ENCODE data around the gene COL4A4. TPM values are rescaled to one million over a fixed set of nuclear protein-coding genes. Genes with fewer than 3 reads are reported as not detected.

COL4A4 gene
- total RNA-seq, 1 donor from 2014 or later: 24.3 TPM

DNA sequence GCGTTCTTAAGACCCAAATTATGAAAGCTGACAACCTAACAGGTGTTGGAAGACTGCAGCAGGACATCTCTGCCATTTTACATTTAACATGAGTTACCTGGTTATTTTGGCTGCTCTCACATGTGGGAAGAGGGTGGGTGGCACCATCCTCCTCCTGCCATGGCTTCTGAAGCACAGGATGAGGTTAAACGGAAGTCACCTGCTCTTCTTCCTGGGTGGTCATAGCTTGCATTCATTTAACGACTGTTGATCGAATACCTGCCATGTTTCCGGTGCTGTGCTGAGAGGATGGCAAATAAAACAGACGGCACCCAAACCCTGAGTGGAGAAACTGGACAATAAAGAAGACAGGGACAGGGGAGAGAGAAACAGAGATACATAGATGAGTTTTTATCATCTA lies 210.2 kb downstream of the COL4A4 start:
- no peaks in the 10 kb centered on the region for H3K9me3 ChIP-seq
- no peak overlapping the region for H3K4me3 ChIP-seq
- no peaks in the 10 kb centered on the region for H3K27me3 ChIP-seq (ENCODE audit: low read depth)
- ATAC-seq (no peak), DNase-seq (no peak)
- intact Hi-C loops (cut with DNase I): no loop called here
- H3K4me1 ChIP-seq: no peaks in the 10 kb centered on the region
- H3K27ac ChIP-seq: no peak overlapping the region
- no peaks in the 10 kb centered on the region for H3K36me3 ChIP-seq
- TF ChIP-seq, protein P1, sequence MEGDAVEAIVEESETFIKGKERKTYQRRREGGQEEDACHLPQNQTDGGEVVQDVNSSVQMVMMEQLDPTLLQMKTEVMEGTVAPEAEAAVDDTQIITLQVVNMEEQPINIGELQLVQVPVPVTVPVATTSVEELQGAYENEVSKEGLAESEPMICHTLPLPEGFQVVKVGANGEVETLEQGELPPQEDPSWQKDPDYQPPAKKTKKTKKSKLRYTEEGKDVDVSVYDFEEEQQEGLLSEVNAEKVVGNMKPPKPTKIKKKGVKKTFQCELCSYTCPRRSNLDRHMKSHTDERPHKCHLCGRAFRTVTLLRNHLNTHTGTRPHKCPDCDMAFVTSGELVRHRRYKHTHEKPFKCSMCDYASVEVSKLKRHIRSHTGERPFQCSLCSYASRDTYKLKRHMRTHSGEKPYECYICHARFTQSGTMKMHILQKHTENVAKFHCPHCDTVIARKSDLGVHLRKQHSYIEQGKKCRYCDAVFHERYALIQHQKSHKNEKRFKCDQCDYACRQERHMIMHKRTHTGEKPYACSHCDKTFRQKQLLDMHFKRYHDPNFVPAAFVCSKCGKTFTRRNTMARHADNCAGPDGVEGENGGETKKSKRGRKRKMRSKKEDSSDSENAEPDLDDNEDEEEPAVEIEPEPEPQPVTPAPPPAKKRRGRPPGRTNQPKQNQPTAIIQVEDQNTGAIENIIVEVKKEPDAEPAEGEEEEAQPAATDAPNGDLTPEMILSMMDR (IDR thresholded peaks at IDR 0.05): no peak

DNA sequence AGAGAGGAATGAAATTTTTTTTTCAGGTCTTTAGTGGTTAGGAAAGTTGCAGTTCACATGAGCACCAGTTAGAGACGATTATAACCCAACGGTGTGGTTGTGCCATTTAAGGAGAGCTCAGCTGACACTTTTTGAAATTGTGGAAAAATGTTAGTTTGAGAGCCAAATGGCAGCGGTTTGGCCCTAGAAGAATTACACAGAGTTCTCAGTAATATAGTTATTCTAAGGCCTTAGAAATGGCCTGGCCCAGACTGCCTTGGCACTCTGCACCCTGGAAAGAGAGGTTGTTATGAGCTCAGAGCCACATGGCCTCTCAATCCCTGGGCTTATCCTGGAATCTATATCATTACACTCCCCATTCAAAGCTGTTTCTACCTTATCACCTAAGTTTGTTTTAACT lies 210.8 kb downstream of the COL4A4 start:
- TF ChIP-seq, protein P1 (IDR thresholded peaks at IDR 0.05): no peak
- intact Hi-C loops (cut with DNase I): no loop called here
- DNase-seq (no peak), ATAC-seq (no peak)
- no peaks in the 10 kb centered on the region for H3K9me3 ChIP-seq
- no peak overlapping the region for H3K4me3 ChIP-seq
- H3K27me3 ChIP-seq (ENCODE audit: low read depth): no peaks in the 10 kb centered on the region
- H3K4me1 ChIP-seq: no peaks in the 10 kb centered on the region
- no peaks in the 10 kb centered on the region for H3K36me3 ChIP-seq
- no peak overlapping the region for H3K27ac ChIP-seq

Other genes with a start within 250 kb of the COL4A4 start
- gene COL4A3, start 419 bp upstream of the COL4A4 start, total RNA-seq: 33.6 TPM
- 53.0 TPM for gene MFF, start 161.0 kb upstream of the COL4A4 start, total RNA-seq
- gene TM4SF20, start 215.1 kb upstream of the COL4A4 start, total RNA-seq: not detected
- gene SCYGR1, start 223.7 kb upstream of the COL4A4 start, total RNA-seq: not detected

All from lower lobe of right lung (tissue), 2 donors.